GM23248 (cell line): ENCODE results near the gene NCOA3. TPM values are rescaled to one million over a fixed set of nuclear protein-coding genes. Genes with fewer than 3 reads are reported as not detected.

Source experiments
- DNase-seq: peaks from one replicate; pipeline ENCODE4 v3.0.0-alpha.2; 2015
- H2AFZ ChIP-seq: fragments of 200-600 bp; sonication (generic); 2 replicates; pipeline ENCODE4 v1.6.1; 2016; ENCODE audit warnings: antibody characterized with exemption
- H3F3A ChIP-seq: fragments of 200-600 bp; sonication (generic); 2 replicates; pipeline ENCODE4 v1.6.1; 2016; ENCODE audit warnings: mild to moderate bottlenecking, antibody characterized with exemption, mixed run types; ENCODE audit not compliant: insufficient read depth
- H3K27ac ChIP-seq: fragments of 200-600 bp; sonication (generic); 2 replicates; pipeline ENCODE4 v1.5.1; 2016; ENCODE audit warnings: mild to moderate bottlenecking
- H3K27me3 ChIP-seq: fragments of 200-600 bp; sonication (generic); replicated peaks from 2 replicates; pipeline ENCODE4 v1.6.1; 2016; ENCODE audit warnings: mild to moderate bottlenecking; ENCODE audit not compliant: insufficient read depth
- H3K36me3 ChIP-seq: fragments of 200-600 bp; sonication (generic); 2 replicates; pipeline ENCODE4 v1.6.1; 2016; ENCODE audit warnings: low read depth, mild to moderate bottlenecking
- H3K4me1 ChIP-seq: fragments of 200-600 bp; sonication (generic); 2 replicates; pipeline ENCODE4 v1.6.1; 2016; ENCODE audit warnings: mild to moderate bottlenecking; ENCODE audit not compliant: insufficient read depth
- H3K4me2 ChIP-seq: fragments of 200-600 bp; sonication (generic); one replicate; pipeline ENCODE4 v1.6.1; 2016; ENCODE audit warnings: mild to moderate bottlenecking; ENCODE audit not compliant: unreplicated experiment
- H3K4me3 ChIP-seq: fragments of 200-600 bp; sonication (generic); 2 replicates; pipeline ENCODE4 v1.5.1; 2016; ENCODE audit warnings: mild to moderate bottlenecking
- H3K79me2 ChIP-seq: fragments of 200-600 bp; sonication (generic); 2 replicates; pipeline ENCODE4 v1.6.1; 2016; ENCODE audit warnings: mild to moderate bottlenecking; ENCODE audit not compliant: insufficient read depth
- H3K9ac ChIP-seq: fragments of 200-600 bp; sonication (generic); 2 replicates; pipeline ENCODE4 v1.6.1; 2016; ENCODE audit warnings: mild to moderate bottlenecking
- H3K9me2 ChIP-seq: fragments of 200-600 bp; sonication (generic); 2 replicates; pipeline ENCODE4 v1.6.1; 2016; ENCODE audit warnings: mixed run types, mild to moderate bottlenecking, moderate library complexity; ENCODE audit not compliant: insufficient read depth
- H3K9me3 ChIP-seq: fragments of 200-600 bp; sonication (generic); one replicate; pipeline ENCODE4 v1.6.1; 2017; ENCODE audit warnings: low read depth
- H4K20me1 ChIP-seq: fragments of 200-600 bp; sonication (generic); 2 replicates; pipeline ENCODE4 v1.6.0; 2016; ENCODE audit not compliant: insufficient read depth
- EZH2 ChIP-seq: fragments of 200-600 bp; sonication (generic); IDR thresholded peaks from 2 replicates; pipeline ENCODE4 v1.6.1; 2018; ENCODE audit warnings: antibody characterized with exemption, mild to moderate bottlenecking; ENCODE audit not compliant: insufficient read depth, poor library complexity, severe bottlenecking
- EZH2phosphoT487 ChIP-seq: fragments of 200-600 bp; sonication (generic); IDR thresholded peaks from 2 replicates; pipeline ENCODE4 v1.6.1; 2018; ENCODE audit warnings: antibody characterized with exemption, moderate library complexity, mild to moderate bottlenecking, low read depth; ENCODE audit not compliant: insufficient read depth
- WGBS, 2 experiments: methylation state at CpG; one replicate each; pipeline ENCODE4 v1.1.6; 2015 to 2017; ENCODE audit warnings: low lambda C conversion rate in 2 of 2, low coverage in 1 of 2; ENCODE audit errors: missing lambda C conversion rate in 2 of 2; 5-methylcytosine and 5-hydroxymethylcytosine counted together
- in situ Hi-C: fragments of 300-500 bp; cut with MboI; formaldehyde crosslinking; loops from 2 replicates; pipeline ENCODE4 v1.15.0; 2020
- polyA plus RNA-seq: library from polyadenylated mRNA; unstranded; fragments of >200 nt; fragmentation: Nextera tagmentation; extraction: Ambion mirVana; gene quantifications from 2 replicates; pipeline ENCODE4 v1.2.1, GENCODE V29; 2016
- total RNA-seq: library from RNA; depleted of rRNA; stranded (reverse); fragments of >200 nt; shearing (Covaris generic); gene quantifications from 2 replicates; pipeline ENCODE4 v1.2.3, GENCODE V29; 2014

Gene NCOA3
- total and polyA plus RNA-seq, 2 experiments from 2014 or later, result 19.5 to 36.6 TPM

- no peak overlapping the region for H3K9ac ChIP-seq
- no peak overlapping the region for H3K4me3 ChIP-seq
- H4K20me1 ChIP-seq, result no peaks in the 10 kb centered on the region
- H3K4me2 ChIP-seq, result no peak overlapping the region
- TF ChIP-seq EZH2phosphoT487 (no peak), EZH2 (no peak)
- DNase-seq, result no peak
- H3K9me2 ChIP-seq, result no peaks in the 10 kb centered on the region
- in situ Hi-C loops, result no loop called here
- peaks cover 7% of the 10 kb centered on the region for H3K4me1 ChIP-seq
- no peak overlapping the region for H2AFZ ChIP-seq
- H3K36me3 ChIP-seq, result no peaks in the 10 kb centered on the region
- H3F3A ChIP-seq, result peaks cover 7% of the 10 kb centered on the region; the same call in 1 of the 2 replicates
- H3K9me3 ChIP-seq, result no peaks in the 10 kb centered on the region
- no peaks in the 10 kb centered on the region for H3K27me3 ChIP-seq
- 97 to 98% methylated on average over 3 of the region's 3 CpGs for WGBS, 2 experiments
- H3K27ac ChIP-seq, result no peak overlapping the region
- H3K79me2 ChIP-seq, result peaks cover 100% of the 10 kb centered on the region
These were observed 31.9 kb downstream of the NCOA3 start for GRCh38 chr20:47533518-47534062.

DNA sequence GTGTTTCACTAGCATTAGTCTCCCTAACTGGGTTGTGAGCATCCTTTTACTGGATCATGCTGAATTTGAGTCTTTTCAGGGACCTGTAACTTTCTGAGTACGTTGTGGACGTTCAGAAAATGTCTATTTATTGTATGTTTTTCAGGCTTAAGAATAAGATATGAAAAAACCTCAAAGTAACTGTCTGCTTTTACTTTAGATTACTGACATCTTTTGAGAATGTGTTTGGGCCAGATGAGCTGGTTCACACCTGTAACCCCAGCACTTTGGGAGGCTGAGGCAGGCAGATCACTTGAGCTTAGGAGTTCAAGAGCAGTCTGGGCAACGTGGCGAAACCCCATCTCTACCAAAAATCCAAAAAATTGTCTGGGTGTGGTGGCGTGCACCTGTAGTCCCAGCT is 32.7 kb downstream of the NCOA3 start:
- no peak for DNase-seq
- in situ Hi-C loops, result no loop called here
- 90 to 94% methylated on average over 5 of the region's 5 CpGs for WGBS, 2 experiments
- Histone ChIP-seq H3K4me1 (peaks cover 6% of the 10 kb centered on the region), H3K4me2 (no peak overlapping the region), H3K27ac (no peak overlapping the region), H2AFZ (no peak overlapping the region), H3K9ac (no peak overlapping the region), H4K20me1 (no peaks in the 10 kb centered on the region), H3K36me3 (no peaks in the 10 kb centered on the region), H3K9me2 (no peaks in the 10 kb centered on the region), H3F3A (peaks cover 14% of the 10 kb centered on the region; the same call in 1 of the 2 replicates), H3K79me2 (peaks cover 100% of the 10 kb centered on the region), H3K27me3 (no peaks in the 10 kb centered on the region), H3K9me3 (no peaks in the 10 kb centered on the region), H3K4me3 (no peak overlapping the region)
- no peak for TF ChIP-seq EZH2
- TF ChIP-seq EZH2phosphoT487, result no peak

- no peaks in the 10 kb centered on the region for H3K27me3 ChIP-seq
- TF ChIP-seq EZH2, result no peak
- no peak for TF ChIP-seq EZH2phosphoT487
- H3K4me3 ChIP-seq, result no peak overlapping the region
- no peak overlapping the region for H3K4me2 ChIP-seq
- peaks cover 9% of the 10 kb centered on the region; the same call in 1 of the 2 replicates for H3F3A ChIP-seq
- no peak for DNase-seq
- no peaks in the 10 kb centered on the region for H3K9me2 ChIP-seq
- H3K4me1 ChIP-seq, result peaks cover under 1% of the 10 kb centered on the region
- no peaks in the 10 kb centered on the region for H3K36me3 ChIP-seq
- 85 to 93% methylated on average over 8 of the region's 8 CpGs for WGBS, 2 experiments
- H3K27ac ChIP-seq, result no peak overlapping the region
- no peaks in the 10 kb centered on the region for H3K9me3 ChIP-seq
- no peak overlapping the region for H3K9ac ChIP-seq
- H3K79me2 ChIP-seq, result peaks cover 100% of the 10 kb centered on the region
- in situ Hi-C loops, result no loop called here
- no peak overlapping the region for H2AFZ ChIP-seq
- H4K20me1 ChIP-seq, result 0 out of 2 replicates have a peak, but pooled peaks cover 4% of the 10 kb centered on the region
These were observed 33.4 kb downstream of the NCOA3 start for GRCh38 chr20:47535088-47535487.

GRCh38 chr20:47535994-47536393 is 34.3 kb downstream of the NCOA3 start:
- DNase-seq, result no peak
- TF ChIP-seq EZH2 (no peak), EZH2phosphoT487 (no peak)
- Histone ChIP-seq H3K4me2 (no peak overlapping the region), H3K9me3 (no peaks in the 10 kb centered on the region), H4K20me1 (0 out of 2 replicates have a peak, but pooled peaks cover 4% of the 10 kb centered on the region), H3F3A (peaks cover 17% of the 10 kb centered on the region), H3K36me3 (no peaks in the 10 kb centered on the region), H2AFZ (no peak overlapping the region), H3K79me2 (peaks cover 100% of the 10 kb centered on the region), H3K27me3 (no peaks in the 10 kb centered on the region), H3K4me3 (no peak overlapping the region), H3K9me2 (no peaks in the 10 kb centered on the region), H3K4me1 (no peaks in the 10 kb centered on the region), H3K27ac (no peak overlapping the region), H3K9ac (no peak overlapping the region)
- in situ Hi-C loops, result no loop called here
- 98 to 100% methylated on average over 6 of the region's 6 CpGs for WGBS, 2 experiments
